Measurements from ENCODE around the gene SPINT2.

GRCh38 chr19:38253788-38254187 is 10.6 kb upstream of the SPINT2 start:
- no peak for TF ChIP-seq CTCF (IDR thresholded peaks at IDR 0.05; ENCODE audit: insufficient read depth, low read depth, low read length)
- no peak for TF ChIP-seq EZH2 (IDR thresholded peaks at IDR 0.05; ENCODE audit: insufficient read depth, low read length)
